A673 (cell line): ENCODE measurements around the gene PRSS53. TPM values are rescaled to one million over a fixed set of nuclear protein-coding genes. Genes with fewer than 3 reads are reported as not detected.

Experiments used
- BruUV-seq: library from RNA; stranded (reverse); fragments of 400-500 nt; replicated peaks from 2 replicates; lab custom pipeline; 2021; lab: Mats Ljungman, UMichigan
- CTCF ChIA-PET: fragments of 300-600 bp; sonication (Branson Sonifier 250); formaldehyde crosslinking; loops from one replicate; lab custom pipeline; 2022; ENCODE audit warnings: antibody characterized with exemption; lab: Charles Lee
- POLR2A ChIA-PET: fragments of 300-600 bp; sonication (Branson Sonifier 250); formaldehyde crosslinking; loops from one replicate; lab custom pipeline; 2022; ENCODE audit warnings: antibody characterized with exemption; ENCODE audit not compliant: low non-redundant PET; lab: Charles Lee
- DNase-seq: peaks from one replicate; pipeline ENCODE4 v3.0.0-alpha.2; 2015; ENCODE audit warnings: low spot score
- H3K27ac ChIP-seq: fragments of 200-600 bp; sonication (generic); 2 replicates; pipeline ENCODE4 v1.5.1; 2016; ENCODE audit warnings: mixed run types, low read depth, mild to moderate bottlenecking, mixed read lengths, antibody characterized with exemption, low read length; ENCODE audit not compliant: poor library complexity, severe bottlenecking
- H3K27me3 ChIP-seq: fragments of 200-600 bp; sonication (generic); replicated peaks from 2 replicates; pipeline ENCODE4 v1.6.1; 2017; ENCODE audit warnings: mixed run types, low read depth, mild to moderate bottlenecking, mixed read lengths, antibody characterized with exemption, low read length; ENCODE audit not compliant: insufficient read depth, poor library complexity
- H3K36me3 ChIP-seq: fragments of 200-600 bp; sonication (generic); 2 replicates; pipeline ENCODE4 v1.6.1; 2016; ENCODE audit warnings: mixed run types, mild to moderate bottlenecking, mixed read lengths, antibody characterized with exemption, low read length; ENCODE audit not compliant: insufficient read depth, poor library complexity, severe bottlenecking
- H3K4me1 ChIP-seq: fragments of 200-600 bp; sonication (generic); 2 replicates; pipeline ENCODE4 v1.6.1; 2017; ENCODE audit warnings: mixed run types, mild to moderate bottlenecking, mixed read lengths, antibody characterized with exemption, low read length; ENCODE audit not compliant: insufficient read depth, poor library complexity, severe bottlenecking
- H3K4me3 ChIP-seq: fragments of 200-600 bp; sonication (generic); 2 replicates; pipeline ENCODE4 v1.5.1; 2016; ENCODE audit warnings: low read depth, mixed run types, mild to moderate bottlenecking, mixed read lengths, low read length; ENCODE audit not compliant: poor library complexity, severe bottlenecking
- H3K9me3 ChIP-seq: fragments of 200-600 bp; sonication (generic); 2 replicates; pipeline ENCODE4 v1.6.1; 2016; ENCODE audit warnings: mixed run types, low read depth, mild to moderate bottlenecking, mixed read lengths, antibody characterized with exemption, low read length; ENCODE audit not compliant: poor library complexity, severe bottlenecking
- CTCF ChIP-seq: fragments of 300-800, 200-600 bp; sonication (generic); conservative IDR thresholded peaks from 2 replicates; pipeline ENCODE4 v1.5.1; 2017; ENCODE audit warnings: low read depth, mild to moderate bottlenecking, antibody characterized with exemption, low read length, moderate library complexity, mixed read lengths
- EZH2 ChIP-seq: fragments of 200-600 bp; sonication (generic); IDR thresholded peaks from 2 replicates; pipeline ENCODE4 v1.6.1; 2017; ENCODE audit warnings: borderline replicate concordance, low read depth, mild to moderate bottlenecking, mixed read lengths, antibody characterized with exemption, low read length; ENCODE audit not compliant: poor library complexity, severe bottlenecking
- intact Hi-C: fragments of 100-400 bp; cut with micrococcal nuclease; formaldehyde crosslinking; loops from one replicate; pipeline ENCODE4 v1.10.0; 2022; ENCODE audit not compliant: unreplicated experiment
- total RNA-seq: library from RNA; stranded (reverse); gene quantifications from 2 replicates; pipeline ENCODE4 v1.2.3, GENCODE V29; 2021

PRSS53 gene
- total RNA-seq, 1 experiment from 2014 or later, result 3.1 TPM

- CTCF ChIA-PET, result no interaction called here
Measured at GRCh38 chr16:31131416-31131815, 42.7 kb upstream of the PRSS53 start.

GRCh38 chr16:31130899-31131298 is 42.2 kb upstream of the PRSS53 start:
- no peaks in the 10 kb centered on the region for H3K27me3 ChIP-seq
- H3K9me3 ChIP-seq, result no peaks in the 10 kb centered on the region
- no peak overlapping the region for H3K4me3 ChIP-seq
- ChIA-PET CTCF (no interaction called here), POLR2A (no interaction called here)
- no TSS peak for BruUV-seq
- no peak for DNase-seq
- peaks cover 8% of the 10 kb centered on the region for H3K36me3 ChIP-seq
- H3K27ac ChIP-seq, result no peak overlapping the region
- TF ChIP-seq EZH2 (no peak), CTCF (no peak)
- intact Hi-C loops, result no loop called here
- H3K4me1 ChIP-seq, result no peaks in the 10 kb centered on the region

More at GRCh38 chr16:31131416-31131815, 42.7 kb upstream of the PRSS53 start:
- H3K27me3 ChIP-seq, result no peaks in the 10 kb centered on the region
- no peaks in the 10 kb centered on the region for H3K9me3 ChIP-seq
- peaks cover 8% of the 10 kb centered on the region for H3K36me3 ChIP-seq
- DNase-seq, result no peak
- H3K27ac ChIP-seq, result no peak overlapping the region
- TF ChIP-seq CTCF, result no peak
- TF ChIP-seq EZH2, result no peak
- no peaks in the 10 kb centered on the region for H3K4me1 ChIP-seq
- H3K4me3 ChIP-seq, result no peak overlapping the region
- POLR2A ChIA-PET, result no interaction called here
- BruUV-seq, result no TSS peak
- intact Hi-C loops, result no loop called here

- ChIA-PET POLR2A (no interaction called here), CTCF (no interaction called here)
- Histone ChIP-seq H3K27me3 (no peaks in the 10 kb centered on the region), H3K27ac (no peak overlapping the region), H3K4me3 (no peak overlapping the region), H3K36me3 (peaks cover 8% of the 10 kb centered on the region), H3K4me1 (no peaks in the 10 kb centered on the region), H3K9me3 (no peaks in the 10 kb centered on the region)
- DNase-seq, result no peak
- TF ChIP-seq EZH2 (no peak), CTCF (no peak)
- no TSS peak for BruUV-seq
- intact Hi-C loops, result no loop called here
Measured at GRCh38 chr16:31130336-31130891, 41.7 kb upstream of the PRSS53 start.
